ENCODE results near the gene AUH.
A peak's percentile ranks its signal among the peaks of the same experiment; 100 is the strongest.
"Not testable (repeated sequence)": the region's sequence is repeated elsewhere in the genome, so short reads cannot be mapped to it uniquely, and the experiment has no call there.

Gene AUH

DNA sequence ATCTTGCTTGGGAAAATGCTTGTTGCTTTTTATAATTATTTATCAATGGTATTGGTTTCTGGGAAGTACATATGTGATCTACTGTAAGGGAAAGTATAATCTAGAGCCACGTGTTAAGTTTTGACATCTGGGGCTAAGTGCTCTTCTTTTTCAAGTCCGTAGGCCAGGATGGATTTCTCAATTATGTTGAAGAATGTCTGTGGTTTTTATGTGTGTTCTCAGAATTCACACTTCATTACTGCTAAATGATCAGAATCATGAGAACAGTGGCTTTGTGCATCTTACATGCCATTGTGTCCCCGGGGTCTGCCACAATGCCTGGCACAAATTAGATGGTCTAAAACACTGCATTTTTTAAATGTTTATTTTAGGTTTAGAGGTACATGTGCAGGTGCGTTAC is 14.5 kb upstream of the AUH start:
- Histone ChIP-seq H3K4me3 (ENCODE audit: low read length) (no peak overlapping the region), H3K27me3 (ENCODE audit: insufficient read depth, low read length) (no peaks in the 10 kb centered on the region), H3K9ac (ENCODE audit: low read depth, low read length) (no peak overlapping the region), H3K4me1 (ENCODE audit: insufficient read depth, low read length) (no peaks in the 10 kb centered on the region), H3K36me3 (ENCODE audit: insufficient read depth, low read depth, low read length) (no peaks in the 10 kb centered on the region), H3K9me3 (ENCODE audit: insufficient read depth, low read depth, low read length) (no peaks in the 10 kb centered on the region), H3K27ac (ENCODE audit: low read length) (no peak overlapping the region)

DNA sequence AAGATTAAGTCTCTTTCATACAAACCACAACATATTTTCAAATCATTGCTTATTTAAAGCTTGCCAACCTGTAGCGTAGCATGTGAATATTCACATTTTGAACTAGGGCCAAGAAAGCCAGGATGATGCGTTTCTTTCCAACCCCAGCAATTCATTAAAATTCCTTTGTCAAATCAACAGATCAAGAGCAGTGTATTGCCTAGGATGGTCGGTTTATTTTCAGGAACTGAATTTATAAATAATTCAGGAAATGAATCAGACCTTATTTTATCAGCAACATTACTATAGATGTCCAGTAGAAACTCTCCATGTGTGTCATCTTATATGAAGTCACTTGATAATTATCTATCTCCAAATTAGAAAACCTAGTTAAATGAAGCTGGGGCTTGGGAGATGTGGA is 13.2 kb upstream of the AUH start:
- Histone ChIP-seq H3K9ac (ENCODE audit: low read depth, low read length) (no peak overlapping the region), H3K9me3 (ENCODE audit: insufficient read depth, low read depth, low read length) (no peaks in the 10 kb centered on the region), H3K4me1 (ENCODE audit: insufficient read depth, low read length) (no peaks in the 10 kb centered on the region), H3K36me3 (ENCODE audit: insufficient read depth, low read depth, low read length) (no peaks in the 10 kb centered on the region), H3K27ac (ENCODE audit: low read length) (no peak overlapping the region), H3K4me3 (ENCODE audit: low read length) (no peak overlapping the region), H3K27me3 (ENCODE audit: insufficient read depth, low read length) (no peaks in the 10 kb centered on the region)

DNA sequence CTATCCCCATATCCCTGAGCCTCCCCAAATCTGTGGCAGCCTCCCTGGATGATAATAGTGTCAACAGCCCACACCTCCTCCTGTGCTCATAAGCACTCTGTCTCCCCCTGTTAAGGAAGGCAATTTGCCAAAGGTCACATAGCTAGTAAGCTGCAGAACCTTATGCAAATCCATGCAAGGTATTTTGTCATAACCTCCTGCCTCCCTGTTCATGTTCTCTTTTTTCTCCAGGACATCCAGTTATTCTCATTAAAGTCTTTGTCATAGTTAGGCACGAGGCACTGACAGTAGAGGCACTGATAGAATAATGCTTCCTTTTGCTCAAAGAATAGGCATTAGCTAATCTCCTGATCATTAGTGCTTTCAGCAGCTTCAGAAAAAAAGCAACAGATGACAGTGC is 10.2 kb upstream of the AUH start:
- H3K9ac ChIP-seq (ENCODE audit: low read depth, low read length), result no peak overlapping the region
- no peaks in the 10 kb centered on the region for H3K36me3 ChIP-seq (ENCODE audit: insufficient read depth, low read depth, low read length)
- no peak overlapping the region for H3K27ac ChIP-seq (ENCODE audit: low read length)
- H3K4me1 ChIP-seq (ENCODE audit: insufficient read depth, low read length), result no peaks in the 10 kb centered on the region
- H3K4me3 ChIP-seq (ENCODE audit: low read length), result no peak overlapping the region
- no peaks in the 10 kb centered on the region for H3K9me3 ChIP-seq (ENCODE audit: insufficient read depth, low read depth, low read length)
- no peaks in the 10 kb centered on the region for H3K27me3 ChIP-seq (ENCODE audit: insufficient read depth, low read length)

DNA sequence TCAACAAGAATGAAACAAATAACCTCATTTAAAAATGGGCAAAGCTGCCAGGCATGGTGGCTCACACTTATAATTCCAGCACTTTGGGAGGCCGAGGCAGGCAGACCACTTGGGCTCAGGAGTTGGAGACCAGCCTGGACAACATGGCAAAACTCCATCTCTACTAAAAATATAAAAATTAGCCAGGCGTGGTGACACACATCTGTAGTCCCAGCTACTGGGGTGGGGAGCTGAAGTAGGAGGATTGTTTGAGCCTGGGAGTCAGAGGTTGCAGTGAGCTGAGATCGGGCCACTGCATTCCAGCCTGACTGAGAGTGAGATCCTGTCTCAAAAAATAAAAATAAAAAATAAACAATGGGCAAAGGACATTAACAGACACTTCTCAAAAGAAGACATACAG is 8.3 kb upstream of the AUH start:
- H3K9me3 ChIP-seq (ENCODE audit: insufficient read depth, low read depth, low read length); H3K27ac ChIP-seq (ENCODE audit: low read length); H3K27me3 ChIP-seq (ENCODE audit: insufficient read depth, low read length); H3K4me3 ChIP-seq (ENCODE audit: low read length); H3K36me3 ChIP-seq (ENCODE audit: insufficient read depth, low read depth, low read length); H3K9ac ChIP-seq (ENCODE audit: low read depth, low read length); H3K4me1 ChIP-seq (ENCODE audit: insufficient read depth, low read length): not testable (repeated sequence)

DNA sequence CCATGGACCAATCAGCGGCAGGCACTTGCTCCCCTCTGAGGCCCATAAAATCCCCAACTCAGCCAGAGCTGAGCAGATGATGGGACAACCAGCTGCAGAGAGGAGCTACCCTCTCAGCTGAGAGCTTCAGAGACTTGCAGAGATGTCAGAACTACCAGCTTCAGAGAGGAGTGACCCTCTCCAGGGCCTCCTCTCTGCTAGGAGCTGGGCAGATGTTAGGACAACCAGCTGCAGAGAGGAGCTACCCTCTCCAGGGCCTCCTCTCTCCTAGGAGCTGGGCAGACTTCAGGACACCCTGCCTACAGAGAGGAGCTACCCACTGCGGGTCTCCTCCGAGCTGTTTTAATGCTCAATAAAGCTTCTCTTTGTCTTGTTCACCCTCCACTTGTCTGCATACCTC is 3.0 kb upstream of the AUH start:
- H3K36me3 ChIP-seq (ENCODE audit: insufficient read depth, low read depth, low read length), result no peaks in the 10 kb centered on the region
- peaks cover 7% of the 10 kb centered on the region for H3K4me1 ChIP-seq (ENCODE audit: insufficient read depth, low read length)
- peaks cover 4% of the 10 kb centered on the region; the same call in 1 of the 2 replicates for H3K9me3 ChIP-seq (ENCODE audit: insufficient read depth, low read depth, low read length)
- no peak overlapping the region for H3K27ac ChIP-seq (ENCODE audit: low read length)
- no peak overlapping the region for H3K4me3 ChIP-seq (ENCODE audit: low read length)
- no peaks in the 10 kb centered on the region for H3K27me3 ChIP-seq (ENCODE audit: insufficient read depth, low read length)
- H3K9ac ChIP-seq (ENCODE audit: low read depth, low read length), result no peak overlapping the region

DNA sequence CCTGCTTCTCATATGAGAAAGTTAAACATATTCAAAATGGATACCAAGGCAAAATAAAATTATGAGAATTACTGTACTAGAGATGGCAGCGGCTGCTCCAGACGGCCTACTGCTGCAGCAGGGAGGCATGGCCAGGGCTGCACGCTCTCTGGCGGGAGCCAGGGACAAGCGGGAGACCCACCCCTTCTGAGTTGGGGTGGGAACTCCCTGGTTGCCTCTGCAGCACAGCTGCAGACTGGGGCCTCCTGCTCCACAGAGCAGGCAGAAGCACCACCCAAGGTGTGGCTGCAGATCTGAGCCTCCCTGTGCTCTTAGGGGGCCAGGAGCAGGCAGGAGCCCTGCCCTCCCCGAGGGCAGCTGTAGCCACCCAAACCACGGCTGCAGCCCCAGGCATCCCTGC is 2.3 kb upstream of the AUH start:
- Histone ChIP-seq H3K27me3 (ENCODE audit: insufficient read depth, low read length) (no peaks in the 10 kb centered on the region), H3K4me1 (ENCODE audit: insufficient read depth, low read length) (peaks cover 11% of the 10 kb centered on the region), H3K27ac (ENCODE audit: low read length) (no peak overlapping the region), H3K36me3 (ENCODE audit: insufficient read depth, low read depth, low read length) (peaks cover 7% of the 10 kb centered on the region; the same call in 1 of the 2 replicates), H3K4me3 (ENCODE audit: low read length) (no peak overlapping the region), H3K9me3 (ENCODE audit: insufficient read depth, low read depth, low read length) (peaks cover 4% of the 10 kb centered on the region; the same call in 1 of the 2 replicates), H3K9ac (ENCODE audit: low read depth, low read length) (no peak overlapping the region)

DNA sequence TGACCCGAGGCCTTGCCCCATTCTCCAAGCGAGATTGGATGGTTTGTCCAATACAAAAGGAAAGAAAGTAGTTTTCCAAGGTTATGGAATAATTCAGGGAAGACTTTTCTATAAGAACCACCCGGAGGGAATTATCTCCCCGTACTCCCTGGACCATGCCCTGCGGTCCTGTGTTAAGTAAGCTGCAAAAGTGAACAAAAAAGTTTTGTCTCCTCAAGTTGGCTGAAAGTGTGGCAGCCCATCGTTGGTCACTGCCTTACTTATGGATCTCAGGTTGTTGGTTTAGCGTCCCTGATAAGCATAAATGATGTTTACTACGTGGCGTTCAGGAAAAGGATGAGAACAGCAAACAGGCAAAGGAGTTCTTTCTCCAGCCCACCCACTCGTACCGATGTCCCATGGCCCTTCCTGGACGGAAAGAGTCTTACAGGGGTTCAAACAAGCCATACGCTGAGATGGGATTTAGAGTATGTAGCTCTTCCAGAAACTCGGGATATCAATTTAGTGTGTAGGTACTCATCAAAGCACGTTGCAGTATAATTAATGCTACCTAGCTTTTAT is 413 bp upstream of the AUH start:
- peak overlapping the region; percentile 98; the same call in 1 of the 2 replicates for H3K4me3 ChIP-seq (ENCODE audit: low read length)

DNA sequence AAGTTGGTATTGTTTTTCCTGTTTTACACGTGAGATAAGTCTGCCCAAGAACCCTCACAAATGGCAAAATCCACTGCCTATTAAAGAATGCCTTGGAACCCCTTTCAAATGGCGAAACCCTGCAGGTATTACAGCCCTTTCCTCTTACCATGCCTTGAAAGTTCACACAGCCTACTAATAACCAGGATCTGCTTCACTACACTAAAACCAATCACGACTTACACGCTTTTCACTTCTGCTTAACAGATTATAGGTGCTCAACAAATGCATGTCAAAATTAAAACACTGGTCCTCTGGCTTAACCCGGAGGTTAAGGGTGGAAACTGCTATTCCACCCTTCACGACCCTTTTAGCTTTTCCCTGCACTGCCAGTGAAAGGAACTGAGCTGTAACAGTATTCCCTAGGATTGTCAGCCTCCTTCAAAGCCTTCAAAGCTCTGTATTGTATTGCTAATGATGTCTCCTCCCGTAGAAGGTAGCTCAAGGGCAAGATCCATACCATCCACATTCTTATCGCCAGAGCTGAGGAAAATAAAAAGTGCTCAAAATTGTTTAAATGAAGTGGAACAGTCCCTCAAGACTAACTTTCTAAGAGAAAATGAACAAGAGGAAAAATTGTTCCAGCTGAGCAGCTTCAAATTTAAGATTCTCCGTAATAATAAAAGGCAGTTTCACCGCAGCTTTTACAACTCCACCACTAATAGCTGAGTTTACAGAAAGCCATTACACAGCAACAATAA is 997 bp downstream of the AUH start:
- Histone ChIP-seq H3K9ac (ENCODE audit: low read depth, low read length) (peak overlapping the region; percentile 88), H3K36me3 (ENCODE audit: insufficient read depth, low read depth, low read length) (peaks cover 32% of the 10 kb centered on the region), H3K27ac (ENCODE audit: low read length) (peak overlapping the region; percentile 74), H3K4me1 (ENCODE audit: insufficient read depth, low read length) (peaks cover 11% of the 10 kb centered on the region), H3K27me3 (ENCODE audit: insufficient read depth, low read length) (no peaks in the 10 kb centered on the region), H3K9me3 (ENCODE audit: insufficient read depth, low read depth, low read length) (peaks cover 4% of the 10 kb centered on the region; the same call in 1 of the 2 replicates), H3K4me3 (ENCODE audit: low read length) (peak overlapping the region; percentile 98)

More for the DNA sequence above, 413 bp upstream of the AUH start:
- Histone ChIP-seq H3K27ac (ENCODE audit: low read length) (no peak overlapping the region), H3K36me3 (ENCODE audit: insufficient read depth, low read depth, low read length) (peaks cover 18% of the 10 kb centered on the region; the same call in 1 of the 2 replicates), H3K9ac (ENCODE audit: low read depth, low read length) (peak overlapping the region; percentile 64; the same call in 1 of the 2 replicates), H3K27me3 (ENCODE audit: insufficient read depth, low read length) (no peaks in the 10 kb centered on the region), H3K4me1 (ENCODE audit: insufficient read depth, low read length) (peaks cover 11% of the 10 kb centered on the region), H3K9me3 (ENCODE audit: insufficient read depth, low read depth, low read length) (peaks cover 4% of the 10 kb centered on the region; the same call in 1 of the 2 replicates)

DNA sequence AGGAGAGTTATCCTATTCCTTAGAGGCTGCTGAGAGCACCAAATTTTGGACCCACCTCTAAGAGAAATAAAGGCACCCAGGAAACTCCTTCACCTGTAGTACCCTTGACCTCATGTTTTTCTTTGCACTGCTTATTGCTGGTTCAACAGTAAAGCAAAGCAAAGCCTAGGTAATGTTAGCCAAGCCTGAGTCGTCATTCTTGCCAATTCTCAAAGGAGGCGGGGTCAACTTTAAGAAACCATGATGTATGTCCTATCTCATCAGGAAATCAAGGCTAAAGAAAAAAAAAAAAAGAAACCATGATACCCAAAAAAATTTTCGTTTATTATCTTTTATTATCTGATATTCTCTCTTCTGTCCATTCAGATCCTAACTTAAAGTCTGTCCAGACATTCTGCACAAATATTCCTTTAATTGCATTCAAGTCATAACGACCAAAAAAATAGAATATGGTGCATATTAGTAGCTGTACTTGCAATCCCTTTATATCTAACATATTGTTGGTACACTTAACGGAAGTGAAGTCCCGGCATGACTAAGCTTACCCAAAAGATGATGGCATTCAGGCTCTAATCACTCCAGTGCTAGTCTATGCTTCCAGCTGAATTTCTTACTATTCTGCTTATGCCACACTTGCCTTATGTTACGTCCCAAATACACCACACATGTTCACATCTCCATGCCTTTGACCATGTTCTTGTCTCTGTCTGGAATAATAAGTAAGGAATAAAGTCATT is 1.8 kb downstream of the AUH start:
- Histone ChIP-seq H3K27ac (ENCODE audit: low read length) (no peak overlapping the region), H3K4me1 (ENCODE audit: insufficient read depth, low read length) (peaks cover 11% of the 10 kb centered on the region), H3K27me3 (ENCODE audit: insufficient read depth, low read length) (no peaks in the 10 kb centered on the region), H3K9ac (ENCODE audit: low read depth, low read length) (no peak overlapping the region; the same call in 1 of the 2 replicates), H3K36me3 (ENCODE audit: insufficient read depth, low read depth, low read length) (peaks cover 40% of the 10 kb centered on the region), H3K9me3 (ENCODE audit: insufficient read depth, low read depth, low read length) (peaks cover 4% of the 10 kb centered on the region; the same call in 1 of the 2 replicates), H3K4me3 (ENCODE audit: low read length) (peak overlapping the region; percentile 98)

DNA sequence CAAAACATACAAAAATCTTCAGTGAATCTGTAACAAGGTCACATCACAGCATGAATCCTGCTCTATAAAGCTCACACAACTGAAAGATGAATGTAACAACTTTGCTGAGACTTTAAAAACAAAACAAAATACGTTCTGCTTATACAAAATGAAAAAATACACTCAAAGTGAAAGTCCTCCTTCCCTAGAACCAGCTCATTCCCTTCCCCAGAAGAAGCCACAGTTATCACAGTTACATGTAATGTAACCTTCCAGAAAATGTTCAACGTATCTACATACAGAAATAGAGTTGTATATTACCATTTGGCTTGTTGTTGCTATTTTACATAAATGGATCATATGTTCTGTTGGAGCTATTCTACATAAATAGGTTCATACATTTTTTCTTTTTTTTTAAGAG is 2.6 kb downstream of the AUH start:
- Histone ChIP-seq H3K36me3 (ENCODE audit: insufficient read depth, low read depth, low read length) (peaks cover 48% of the 10 kb centered on the region), H3K27me3 (ENCODE audit: insufficient read depth, low read length) (no peaks in the 10 kb centered on the region)

DNA sequence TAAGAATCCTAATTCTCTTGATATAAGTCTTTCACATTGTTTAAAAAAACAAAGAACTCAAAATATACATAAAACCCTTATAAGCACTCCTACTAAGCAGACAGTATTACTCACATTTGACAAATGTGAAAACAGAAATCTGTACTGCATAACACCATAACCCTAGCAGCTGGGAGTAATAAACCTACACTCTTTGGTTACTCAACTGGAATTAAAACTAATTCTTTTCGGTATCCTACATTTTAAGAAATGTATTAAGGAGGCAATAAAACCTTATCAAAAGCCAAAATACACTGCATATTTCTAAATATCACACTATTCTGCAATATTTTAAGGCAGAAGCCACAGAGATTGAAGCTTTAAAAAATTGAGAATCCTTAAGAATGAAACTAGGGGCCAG is 6.8 kb downstream of the AUH start:
- H3K9ac ChIP-seq (ENCODE audit: low read depth, low read length), result no peak overlapping the region
- H3K27me3 ChIP-seq (ENCODE audit: insufficient read depth, low read length), result no peaks in the 10 kb centered on the region
- no peak overlapping the region for H3K27ac ChIP-seq (ENCODE audit: low read length)
- peaks cover 78% of the 10 kb centered on the region for H3K36me3 ChIP-seq (ENCODE audit: insufficient read depth, low read depth, low read length)
- H3K9me3 ChIP-seq (ENCODE audit: insufficient read depth, low read depth, low read length), result no peaks in the 10 kb centered on the region
- no peak overlapping the region for H3K4me3 ChIP-seq (ENCODE audit: low read length)
- peaks cover 4% of the 10 kb centered on the region; the same call in 1 of the 2 replicates for H3K4me1 ChIP-seq (ENCODE audit: insufficient read depth, low read length)

More for the DNA sequence above, 2.6 kb downstream of the AUH start:
- H3K4me3 ChIP-seq (ENCODE audit: low read length), result no peak overlapping the region
- H3K9me3 ChIP-seq (ENCODE audit: insufficient read depth, low read depth, low read length), result no peaks in the 10 kb centered on the region
- H3K9ac ChIP-seq (ENCODE audit: low read depth, low read length), result no peak overlapping the region
- no peak overlapping the region for H3K27ac ChIP-seq (ENCODE audit: low read length)
- H3K4me1 ChIP-seq (ENCODE audit: insufficient read depth, low read length), result peaks cover 11% of the 10 kb centered on the region
